GM12878 (cell line): ENCODE results near the gene MAP3K21. TPM values are rescaled to one million over a fixed set of nuclear protein-coding genes. Genes with fewer than 3 reads are reported as not detected.

Experiments used
- ATAC-seq: fragments of 200-7000 bp; cut with Tn5 transposase; 3 replicates; pipeline ENCODE4 v1.9.1; 2020; ENCODE audit warnings: mild to moderate bottlenecking, moderate library complexity
- BruUV-seq: library from RNA; stranded (reverse); fragments of 400-500 nt; replicated peaks from 2 replicates; lab custom pipeline; 2021; lab: Mats Ljungman, UMichigan
- CTCF ChIA-PET: fragments of 300-600 bp; sonication (Branson Sonifier 250); formaldehyde crosslinking; extraction: SDS; loops from one replicate; lab custom pipeline; 2021; ENCODE audit warnings: inconsistent platforms; lab: Yijun Ruan, JAX
- POLR2A ChIA-PET: fragments of 350-600 bp; formaldehyde crosslinking; extraction: SDS; loops from one replicate; lab custom pipeline; 2021; ENCODE audit warnings: inconsistent platforms; lab: Charles Lee
- RAD21 ChIA-PET: fragments of 300-600 bp; sonication (Branson Sonifier 250); formaldehyde crosslinking; loops from one replicate; lab custom pipeline; 2023; ENCODE audit warnings: antibody characterized with exemption; ENCODE audit not compliant: unreplicated experiment; lab: Charles Lee
- SMC1A ChIA-PET: fragments of 300-600 bp; sonication (Branson Sonifier 250); formaldehyde crosslinking; loops from one replicate; lab custom pipeline; 2023; ENCODE audit not compliant: unreplicated experiment, uncharacterized antibody; lab: Charles Lee
- DNase-seq: peaks from one replicate; pipeline ENCODE4 v3.0.0-alpha.2; 2011; ENCODE audit warnings: low read depth, low spot score
- FAIRE-seq: peaks from 3 replicates; lab custom pipeline; 2011; peaks lifted over from hg19 to GRCh38; lab: Jason Lieb, UNC
- H2AFZ ChIP-seq: 2 replicates; pipeline ENCODE4 v1.6.0; 2011; ENCODE audit warnings: low read depth, low read length, control low read depth; ENCODE audit not compliant: control insufficient read depth
- H3K27ac ChIP-seq: 2 replicates; pipeline ENCODE4 v1.5.1; 2011; ENCODE audit warnings: control low read depth; ENCODE audit not compliant: control insufficient read depth, insufficient read depth
- H3K27me3 ChIP-seq, 2 experiments: replicated peaks in 1 of 2; 2 replicates each; pipeline versions ENCODE4 v1.6.0 to v1.6.1; 2011; ENCODE audit warnings: low read length in 1 of 2; ENCODE audit not compliant: control insufficient read depth in 2 of 2, insufficient read depth in 2 of 2
- H3K36me3 ChIP-seq, 2 experiments: 2 replicates each; pipeline ENCODE4 v1.5.1; 2011; ENCODE audit warnings: low read length in 1 of 2; ENCODE audit not compliant: control insufficient read depth in 2 of 2, insufficient read depth in 2 of 2
- H3K4me1 ChIP-seq: 2 replicates; pipeline ENCODE4 v1.6.1; 2011; ENCODE audit warnings: mild to moderate bottlenecking, low read length, moderate library complexity, mixed read lengths; ENCODE audit not compliant: control insufficient read depth, insufficient read depth
- H3K4me2 ChIP-seq: 2 replicates; pipeline ENCODE4 v1.6.0; 2011; ENCODE audit warnings: control low read depth; ENCODE audit not compliant: control insufficient read depth, insufficient read depth
- H3K4me3 ChIP-seq: fragments of 200-600 bp; sonication (generic); 2 replicates; pipeline ENCODE4 v1.5.1; 2016
- H3K79me2 ChIP-seq: 2 replicates; pipeline ENCODE4 v1.6.0; 2011; ENCODE audit warnings: low read length; ENCODE audit not compliant: control insufficient read depth, insufficient read depth
- H3K9ac ChIP-seq: 2 replicates; pipeline ENCODE4 v1.8.0; 2011; ENCODE audit warnings: low read length, control low read depth, mixed read lengths; ENCODE audit not compliant: control insufficient read depth, insufficient read depth
- H3K9me3 ChIP-seq: replicated peaks from 3 replicates; pipeline ENCODE4 v1.5.1; 2011; ENCODE audit warnings: mild to moderate bottlenecking, low read length; ENCODE audit not compliant: control insufficient read depth, insufficient read depth
- H4K20me1 ChIP-seq: 2 replicates; pipeline ENCODE4 v1.6.0; 2011; ENCODE audit not compliant: control insufficient read depth, insufficient read depth
- CBX3 ChIP-seq: fragments of 200-600 bp; sonication (generic); IDR thresholded peaks from 2 replicates; pipeline ENCODE4 v1.6.1; 2016; ENCODE audit warnings: low read depth, borderline replicate concordance
- CREM ChIP-seq: IDR thresholded peaks from 2 replicates; pipeline ENCODE4 v1.6.1; 2014; ENCODE audit warnings: antibody characterized with exemption, low read depth
- EGR1 ChIP-seq, 2 experiments: IDR thresholded peaks; 1 replicate in 1 of 2; 2 replicates in 1 of 2; pipeline ENCODE4 v1.6.1; 2011 to 2012; ENCODE audit warnings: low read depth in 2 of 2, low read length in 2 of 2, borderline replicate concordance in 1 of 2, mild to moderate bottlenecking in 1 of 2, moderate library complexity in 1 of 2
- GATAD2B ChIP-seq: fragments of 450-650 bp; conservative IDR thresholded peaks from 2 replicates; pipeline ENCODE4 v1.6.1; 2017; ENCODE audit warnings: low read depth, mild to moderate bottlenecking, moderate library complexity
- IRF4 ChIP-seq: IDR thresholded peaks from 2 replicates; pipeline ENCODE4 v1.6.1; 2011; ENCODE audit warnings: low read depth, low read length
- MEF2B ChIP-seq: fragments of 450-650 bp; IDR thresholded peaks from 2 replicates; pipeline ENCODE4 v1.6.1; 2018; ENCODE audit warnings: mild to moderate bottlenecking, moderate library complexity; ENCODE audit not compliant: partially characterized antibody, poor library complexity, severe bottlenecking
- PAX8 ChIP-seq: fragments of 450-650 bp; IDR thresholded peaks from 2 replicates; pipeline ENCODE4 v1.6.1; 2017; ENCODE audit warnings: mild to moderate bottlenecking, moderate library complexity
- PKNOX1 ChIP-seq: fragments of 450-650 bp; IDR thresholded peaks from 2 replicates; pipeline ENCODE4 v1.6.1; 2016; ENCODE audit warnings: mild to moderate bottlenecking
- POU2F2 ChIP-seq: IDR thresholded peaks from 3 replicates; pipeline ENCODE4 v1.6.1; 2011; ENCODE audit warnings: low read depth, mild to moderate bottlenecking, low read length, borderline replicate concordance
- SIN3A ChIP-seq: IDR thresholded peaks from 2 replicates; pipeline ENCODE4 v1.6.1; 2012; ENCODE audit warnings: low read depth, low read length, improper control_type of control experiment
- SMAD1 ChIP-seq: fragments of 450-650 bp; IDR thresholded peaks from 2 replicates; pipeline ENCODE4 v1.6.1; 2018; ENCODE audit warnings: mild to moderate bottlenecking, low read depth; ENCODE audit not compliant: partially characterized antibody
- SPI1 ChIP-seq: IDR thresholded peaks from 2 replicates; pipeline ENCODE4 v1.6.1; 2011; ENCODE audit warnings: low read depth, mild to moderate bottlenecking, low read length, moderate library complexity, borderline replicate concordance; ENCODE audit not compliant: insufficient read depth
- ZNF207 ChIP-seq: fragments of 450-650 bp; IDR thresholded peaks from 2 replicates; pipeline ENCODE4 v1.6.1; 2014; ENCODE audit warnings: antibody characterized with exemption, mild to moderate bottlenecking, borderline replicate concordance
- ZNF217 ChIP-seq: fragments of 450-650 bp; IDR thresholded peaks from 2 replicates; pipeline ENCODE4 v1.6.1; 2017; ENCODE audit warnings: antibody characterized with exemption, mild to moderate bottlenecking
- WGBS: methylation state at CpG from one replicate; pipeline ENCODE4 v1.1.6; 2016; ENCODE audit warnings: low lambda C conversion rate; ENCODE audit not compliant: insufficient replicate concordance, insufficient coverage; ENCODE audit errors: missing lambda C conversion rate; 5-methylcytosine and 5-hydroxymethylcytosine counted together
- in situ Hi-C: fragments of 300-500 bp; cut with MboI; formaldehyde crosslinking; loops from 9 replicates; pipeline ENCODE4 v1.14.3; 2018; ENCODE audit warnings: mixed read lengths
- intact Hi-C: fragments of 100-400 bp; cut with micrococcal nuclease; formaldehyde crosslinking; loops from one replicate; pipeline ENCODE4 v1.14.2; 2022; ENCODE audit not compliant: unreplicated experiment
- polyA plus RNA-seq, 11 experiments: library from polyadenylated mRNA; depleted of rRNA in 4 of 11; unstranded in 6 of 11; stranded (reverse) in 5 of 11; fragments of >200 nt; fragmentation: Nextera tagmentation in 4 of 11; fragmentation: Illumina TruSeq in 1 of 11; extraction: Ambion mirVana in 4 of 11; extraction: Trizol in 1 of 11; gene quantifications; 1 replicate in 1 of 11; 2 replicates in 10 of 11; pipeline versions ENCODE4 v1.2.1 to v1.2.3, GENCODE V29; 2011 to 2016; ENCODE audit warnings: inconsistent platforms in 2 of 11, missing spikeins in 2 of 11, low read depth in 1 of 11
- total RNA-seq, 4 experiments: library from RNA; depleted of rRNA in 3 of 4; stranded (reverse); fragments of >200 nt in 3 of 4; fragmentation: Illumina TruSeq in 1 of 4; extraction: Trizol in 1 of 4; gene quantifications; 2 replicates each; pipeline versions ENCODE4 v1.2.1 to v1.2.3, GENCODE V29; 2013 to 2021
- TF ChIP-seq, protein P1 (sequence below): fragments of 450-650 bp; IDR thresholded peaks from 2 replicates; pipeline ENCODE4 v1.6.1; 2016; ENCODE audit warnings: mild to moderate bottlenecking
- TF ChIP-seq, protein P2 (sequence below): fragments of 450-650 bp; IDR thresholded peaks from 2 replicates; pipeline ENCODE4 v1.6.1; 2017; ENCODE audit warnings: mild to moderate bottlenecking

The MAP3K21 gene
- total and polyA plus RNA-seq, 10 of the 15 experiments (the other 5 are each of a cell fraction or from before 2014, with no cell fraction given) = 0.02 to 0.21 (median 0.09) TPM; not detected in 1

DNA sequence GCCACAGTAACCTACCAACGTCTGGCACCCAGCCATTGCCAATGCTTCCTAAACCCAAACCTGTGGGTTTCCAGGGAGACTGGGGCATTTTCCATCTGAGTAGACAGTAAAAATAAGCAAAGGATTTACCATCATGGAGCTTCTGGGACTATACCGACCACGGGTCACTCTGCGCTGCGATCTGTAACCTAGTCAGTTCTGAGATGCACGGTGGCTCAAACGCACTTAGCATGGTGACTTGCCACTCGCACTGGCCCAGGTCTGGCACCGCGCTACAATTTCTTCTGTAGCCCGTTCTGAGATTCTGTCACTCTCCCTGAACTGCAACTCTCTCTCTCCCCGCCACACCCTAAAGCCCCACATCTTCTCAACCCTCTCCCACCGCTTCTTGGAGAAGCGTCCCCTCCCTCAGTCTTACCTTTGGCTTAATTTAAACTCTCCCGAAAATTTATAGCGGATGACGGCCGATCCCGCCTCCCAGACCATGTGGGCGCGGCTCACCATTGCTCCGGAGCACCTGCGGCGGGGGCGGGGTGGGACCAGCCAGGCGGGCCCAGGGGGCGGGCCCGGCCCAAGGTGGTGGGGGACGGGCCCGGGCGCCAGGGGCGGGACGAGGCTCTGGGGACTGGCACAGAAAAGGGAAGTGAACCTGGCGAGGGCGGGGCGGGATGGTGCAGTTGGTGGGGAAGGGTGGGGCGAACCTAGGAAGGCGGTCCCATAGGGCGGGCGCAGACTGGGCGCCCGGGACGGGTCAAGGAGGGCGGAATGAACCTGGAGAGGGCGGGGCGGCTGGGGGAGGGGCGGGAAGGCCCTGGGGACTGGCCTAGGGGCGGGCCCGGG is 493 bp upstream of the MAP3K21 start:
- Histone ChIP-seq H3K4me1 (no peaks in the 10 kb centered on the region; the same call in 1 of the 2 replicates), H4K20me1 (no peaks in the 10 kb centered on the region), H3K27ac (no peak overlapping the region), H3K36me3 (no peaks in the 10 kb centered on the region), H3K9me3 (no peaks in the 10 kb centered on the region), H3K4me3 (0 out of 2 replicates have a peak overlapping the region, but pooled peaks have one; percentile 15), H3K79me2 (no peaks in the 10 kb centered on the region), H3K9ac (no peak overlapping the region), H3K4me2 (no peak overlapping the region), H3K27me3 (peaks cover 0 to 3% of the 10 kb centered on the region in 2 experiments), H2AFZ (no peak overlapping the region; the same call in 1 of the 2 replicates)
- DNase-seq (peak; percentile 60), FAIRE-seq (no peak), ATAC-seq (peak; percentile 99)
- ChIA-PET RAD21 (no interaction called here), SMC1A (no interaction called here), CTCF (no interaction called here), POLR2A (no interaction called here)
- no TSS peak for BruUV-seq
- 12% methylated on average over 22 of the region's 49 CpGs for WGBS
- intact Hi-C loops = no loop called here
- in situ Hi-C loops = no loop called here
- TF ChIP-seq GATAD2B (no peak), POU2F2 (no peak), SMAD1 (no peak), PKNOX1 (peak; percentile 22; the same call in 1 of the 2 replicates), SPI1 (peak; percentile 81; the same call in 1 of the 2 replicates), PAX8 (no peak), EGR1 (IDR thresholded peaks at IDR 0.05; ENCODE audit: borderline replicate concordance in 1 of 2, low read depth in 2 of 2, low read length in 2 of 2) (peak in 1 of 2 experiments; percentile 30; a peak in 1 of 3 replicates), MEF2B (no peak), ZNF217 (no peak), ZNF207 (no peak), IRF4 (no peak), SIN3A (no peak), CBX3 (no peak), CREM (no peak)
- TF ChIP-seq, protein P1, sequence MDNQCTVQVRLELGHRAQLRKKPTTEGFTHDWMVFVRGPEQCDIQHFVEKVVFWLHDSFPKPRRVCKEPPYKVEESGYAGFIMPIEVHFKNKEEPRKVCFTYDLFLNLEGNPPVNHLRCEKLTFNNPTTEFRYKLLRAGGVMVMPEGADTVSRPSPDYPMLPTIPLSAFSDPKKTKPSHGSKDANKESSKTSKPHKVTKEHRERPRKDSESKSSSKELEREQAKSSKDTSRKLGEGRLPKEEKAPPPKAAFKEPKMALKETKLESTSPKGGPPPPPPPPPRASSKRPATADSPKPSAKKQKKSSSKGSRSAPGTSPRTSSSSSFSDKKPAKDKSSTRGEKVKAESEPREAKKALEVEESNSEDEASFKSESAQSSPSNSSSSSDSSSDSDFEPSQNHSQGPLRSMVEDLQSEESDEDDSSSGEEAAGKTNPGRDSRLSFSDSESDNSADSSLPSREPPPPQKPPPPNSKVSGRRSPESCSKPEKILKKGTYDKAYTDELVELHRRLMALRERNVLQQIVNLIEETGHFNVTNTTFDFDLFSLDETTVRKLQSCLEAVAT = no peak
- TF ChIP-seq, protein P2, sequence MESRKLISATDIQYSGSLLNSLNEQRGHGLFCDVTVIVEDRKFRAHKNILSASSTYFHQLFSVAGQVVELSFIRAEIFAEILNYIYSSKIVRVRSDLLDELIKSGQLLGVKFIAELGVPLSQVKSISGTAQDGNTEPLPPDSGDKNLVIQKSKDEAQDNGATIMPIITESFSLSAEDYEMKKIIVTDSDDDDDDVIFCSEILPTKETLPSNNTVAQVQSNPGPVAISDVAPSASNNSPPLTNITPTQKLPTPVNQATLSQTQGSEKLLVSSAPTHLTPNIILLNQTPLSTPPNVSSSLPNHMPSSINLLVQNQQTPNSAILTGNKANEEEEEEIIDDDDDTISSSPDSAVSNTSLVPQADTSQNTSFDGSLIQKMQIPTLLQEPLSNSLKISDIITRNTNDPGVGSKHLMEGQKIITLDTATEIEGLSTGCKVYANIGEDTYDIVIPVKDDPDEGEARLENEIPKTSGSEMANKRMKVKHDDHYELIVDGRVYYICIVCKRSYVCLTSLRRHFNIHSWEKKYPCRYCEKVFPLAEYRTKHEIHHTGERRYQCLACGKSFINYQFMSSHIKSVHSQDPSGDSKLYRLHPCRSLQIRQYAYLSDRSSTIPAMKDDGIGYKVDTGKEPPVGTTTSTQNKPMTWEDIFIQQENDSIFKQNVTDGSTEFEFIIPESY = no peak
